Measurements from ENCODE around the gene BAAT.
"Not testable (repeated sequence)": the region's sequence is repeated elsewhere in the genome, so short reads cannot be mapped to it uniquely, and the experiment has no call there.

The BAAT gene

GRCh38 chr9:101359679-101360078 is 25.1 kb downstream of the BAAT start:
- DNase-seq = no peak

GRCh38 chr9:101356619-101357018 is 28.2 kb downstream of the BAAT start:
- no peak for DNase-seq

GRCh38 chr9:101354765-101355708 is 29.8 kb downstream of the BAAT start:
- DNase-seq = no peak

- no peak for DNase-seq
Measured at GRCh38 chr9:101354143-101354764, 30.6 kb downstream of the BAAT start.

- DNase-seq = no peak
Measured at GRCh38 chr9:101353683-101354082, 31.1 kb downstream of the BAAT start.

GRCh38 chr9:101352892-101353463 is 31.8 kb downstream of the BAAT start:
- DNase-seq = no peak

GRCh38 chr9:101350285-101350684 is 34.5 kb downstream of the BAAT start:
- no peak for DNase-seq

GRCh38 chr9:101342595-101342994 is 42.2 kb downstream of the BAAT start:
- DNase-seq = no peak

GRCh38 chr9:101341958-101342357 is 42.8 kb downstream of the BAAT start:
- no peak for DNase-seq

GRCh38 chr9:101337237-101337636 is 47.6 kb downstream of the BAAT start:
- no peak for DNase-seq

- no peak for DNase-seq
Measured at GRCh38 chr9:101336091-101336490, 48.7 kb downstream of the BAAT start.

GRCh38 chr9:101333926-101334702 is 50.7 kb downstream of the BAAT start:
- no peak for DNase-seq

- DNase-seq = no peak
Measured at GRCh38 chr9:101333490-101333889, 51.3 kb downstream of the BAAT start.

GRCh38 chr9:101332362-101332761 is 52.4 kb downstream of the BAAT start:
- no peak for DNase-seq

- not testable (repeated sequence) for DNase-seq
Measured at GRCh38 chr9:101327422-101327909, 57.3 kb downstream of the BAAT start.

GRCh38 chr9:101326501-101326900 is 58.3 kb downstream of the BAAT start:
- DNase-seq = no peak

GRCh38 chr9:101326035-101326434 is 58.8 kb downstream of the BAAT start:
- DNase-seq = no peak

- no peak for DNase-seq
Measured at GRCh38 chr9:101325053-101325452, 59.8 kb downstream of the BAAT start.

GRCh38 chr9:101324245-101324804 is 60.5 kb downstream of the BAAT start:
- no peak for DNase-seq

- no peak for DNase-seq
Measured at GRCh38 chr9:101323129-101323528, 61.7 kb downstream of the BAAT start.

- no peak for DNase-seq
Measured at GRCh38 chr9:101317735-101318134, 67.1 kb downstream of the BAAT start.

GRCh38 chr9:101315112-101315450 is 69.7 kb downstream of the BAAT start:
- DNase-seq = no peak

GRCh38 chr9:101312661-101313060 is 72.1 kb downstream of the BAAT start:
- no peak for DNase-seq

All from stimulated activated CD4-positive, alpha-beta T cell treated with anti-CD3 and anti-CD28 coated beads, Interleukin-12 subunit alpha, Interleukin-12 subunit beta, amount 100 ng/mL, for 4 hours (primary cell).